NCI-H460 (cell line): ENCODE results near the gene IL18R1. TPM values are rescaled to one million over a fixed set of nuclear protein-coding genes. Genes with fewer than 3 reads are reported as not detected.
"Not testable (repeated sequence)": the region's sequence is repeated elsewhere in the genome, so short reads cannot be mapped to it uniquely, and the experiment has no call there.

Experiments
- DNase-seq: peaks from one replicate; pipeline ENCODE4 v3.0.0-alpha.2; 2016; ENCODE audit warnings: low read depth; ENCODE audit errors: extremely low read depth
- polyA plus RNA-seq: library from polyadenylated mRNA; depleted of rRNA; stranded (reverse); fragments of >200 nt; gene quantifications from 2 replicates; pipeline ENCODE4 v1.2.3, GENCODE V29; 2014; cell fraction: nucleus; rRNA removed
- total RNA-seq: library from RNA; depleted of rRNA; stranded (reverse); fragments of >200 nt; shearing (Covaris generic); gene quantifications from 2 replicates; pipeline ENCODE4 v1.2.3, GENCODE V29; 2014; rRNA removed

IL18R1 gene, protein sequence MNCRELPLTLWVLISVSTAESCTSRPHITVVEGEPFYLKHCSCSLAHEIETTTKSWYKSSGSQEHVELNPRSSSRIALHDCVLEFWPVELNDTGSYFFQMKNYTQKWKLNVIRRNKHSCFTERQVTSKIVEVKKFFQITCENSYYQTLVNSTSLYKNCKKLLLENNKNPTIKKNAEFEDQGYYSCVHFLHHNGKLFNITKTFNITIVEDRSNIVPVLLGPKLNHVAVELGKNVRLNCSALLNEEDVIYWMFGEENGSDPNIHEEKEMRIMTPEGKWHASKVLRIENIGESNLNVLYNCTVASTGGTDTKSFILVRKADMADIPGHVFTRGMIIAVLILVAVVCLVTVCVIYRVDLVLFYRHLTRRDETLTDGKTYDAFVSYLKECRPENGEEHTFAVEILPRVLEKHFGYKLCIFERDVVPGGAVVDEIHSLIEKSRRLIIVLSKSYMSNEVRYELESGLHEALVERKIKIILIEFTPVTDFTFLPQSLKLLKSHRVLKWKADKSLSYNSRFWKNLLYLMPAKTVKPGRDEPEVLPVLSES
- 35.5 and 40.3 TPM in 2 replicates for total RNA-seq
- 22.4 and 29.8 TPM in 2 replicates for polyA plus RNA-seq

DNA sequence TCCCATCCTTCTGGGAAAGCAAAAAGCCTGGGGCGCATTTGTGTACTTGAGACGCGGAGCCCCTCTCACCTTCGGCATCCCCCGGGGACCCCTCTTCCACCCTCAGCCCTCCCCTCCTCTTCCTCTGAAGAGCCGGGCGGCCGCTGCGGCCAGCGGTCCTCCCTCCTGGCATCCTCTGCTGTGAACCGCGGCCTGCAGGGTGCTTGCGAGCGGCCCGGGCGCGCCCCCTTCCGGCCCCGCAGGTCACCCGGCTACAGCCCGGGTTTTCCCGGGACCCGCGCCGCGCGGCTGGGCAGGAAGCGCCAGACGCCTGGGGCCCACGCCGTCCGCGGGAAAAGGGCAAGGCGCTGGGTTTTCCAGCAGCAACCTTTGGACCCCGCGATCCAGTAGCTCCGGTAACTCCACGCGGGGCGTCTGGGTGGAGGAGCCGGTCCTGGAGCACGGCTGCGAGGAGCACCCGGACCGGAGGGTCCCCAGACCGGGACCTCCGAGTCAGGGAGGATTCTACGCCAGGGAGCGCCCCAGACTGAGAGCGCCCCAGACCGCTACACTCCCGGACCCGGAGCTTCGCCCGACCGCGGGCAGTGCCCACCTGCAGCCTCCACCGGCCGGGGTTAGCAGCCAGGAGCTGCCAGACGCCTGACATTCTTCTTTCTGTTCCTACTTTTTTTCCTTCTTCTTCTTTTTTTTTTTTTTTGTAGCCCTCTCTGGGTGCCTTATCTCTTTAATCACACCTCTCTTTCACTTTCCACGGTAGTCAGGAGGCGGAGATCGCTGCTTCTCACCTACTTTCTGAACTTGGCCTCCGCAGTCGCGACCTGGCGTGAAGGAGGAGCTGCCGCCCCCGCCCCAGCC, at the start of gene IL18R1:
TSS of gene IL18R1 (plus strand) at position 271 of the 855 bp plus-strand sequence. CDS start 6,865 bp downstream, outside the sequence.
- peak; percentile 75 for DNase-seq

DNA sequence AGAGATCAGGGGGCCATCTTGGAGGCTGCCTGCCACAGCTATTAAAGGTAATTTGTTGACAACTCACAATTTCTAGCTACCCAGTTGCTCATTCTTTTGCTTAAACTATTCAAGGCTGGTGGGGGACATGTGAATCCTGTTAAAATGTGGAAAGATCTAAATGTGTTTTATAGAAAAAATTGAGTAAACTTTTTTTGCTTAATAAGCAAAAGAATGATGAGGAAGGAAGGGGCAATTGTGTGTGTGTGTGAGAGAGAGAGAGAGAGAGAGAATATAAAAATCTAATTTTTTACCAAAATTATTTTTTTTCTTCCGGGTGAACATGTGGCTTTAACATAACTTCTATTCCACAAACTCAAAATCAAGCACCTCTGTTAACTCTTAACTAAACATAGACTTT, 49.5 kb upstream of the IL18R1 start:
- no peak for DNase-seq

DNA sequence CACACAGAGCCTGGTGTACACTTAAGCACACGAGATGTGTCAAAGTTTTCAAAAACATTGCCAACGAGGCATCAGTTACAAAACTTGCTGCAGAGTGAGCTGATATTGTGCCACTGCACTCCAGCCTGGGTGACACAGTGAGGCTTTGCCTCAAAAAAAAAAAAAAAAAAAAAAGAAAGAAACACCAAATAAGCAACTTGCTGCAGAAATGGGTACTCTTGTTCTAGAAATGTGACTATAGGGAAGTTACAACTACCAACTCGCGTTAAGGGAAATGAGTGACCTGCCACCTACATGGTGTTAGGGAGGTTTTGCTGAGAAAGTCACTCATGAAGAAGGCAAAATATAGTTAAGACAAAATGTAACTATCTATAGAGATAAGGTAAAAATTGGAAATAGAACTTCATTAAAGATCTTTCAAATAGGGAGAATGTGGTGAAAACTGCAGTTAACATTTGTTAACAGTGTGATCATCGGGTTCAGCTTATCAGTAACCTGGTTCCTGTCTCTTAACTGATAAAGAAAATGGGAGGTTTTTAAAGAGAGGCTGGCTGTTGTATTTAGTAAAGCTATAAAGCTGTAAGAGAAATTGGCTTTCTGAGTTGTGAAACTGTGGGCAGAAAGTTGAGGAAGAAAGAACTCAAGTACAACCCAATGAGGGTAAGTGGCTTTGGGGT, 44.5 kb upstream of the IL18R1 start, which contains the start of gene IL1RL1:
TSS of gene IL1RL1 (plus strand) at position 600 of the 677 bp plus-strand sequence. CDS start 26,702 bp downstream, outside the sequence.
- no peak for DNase-seq

DNA sequence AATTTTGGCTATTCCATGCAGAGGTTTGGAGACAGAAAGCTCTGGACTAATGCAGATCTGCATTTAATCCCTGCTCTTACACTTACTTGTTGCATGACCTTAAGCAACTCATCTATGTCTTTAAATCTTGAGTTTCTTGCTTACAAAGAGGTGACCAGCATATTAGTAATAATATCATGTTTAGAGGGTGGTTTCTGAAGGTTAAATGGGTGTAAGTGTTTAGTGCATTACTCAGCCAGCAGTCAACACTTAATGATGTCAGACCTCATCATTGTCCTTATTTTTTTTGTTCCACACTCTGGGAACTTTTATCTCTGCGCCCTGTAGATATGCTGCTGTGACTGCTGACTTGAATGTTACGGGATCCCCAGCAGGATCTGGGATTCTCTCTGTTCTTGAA, 42.6 kb upstream of the IL18R1 start:
- DNase-seq, result no peak

DNA sequence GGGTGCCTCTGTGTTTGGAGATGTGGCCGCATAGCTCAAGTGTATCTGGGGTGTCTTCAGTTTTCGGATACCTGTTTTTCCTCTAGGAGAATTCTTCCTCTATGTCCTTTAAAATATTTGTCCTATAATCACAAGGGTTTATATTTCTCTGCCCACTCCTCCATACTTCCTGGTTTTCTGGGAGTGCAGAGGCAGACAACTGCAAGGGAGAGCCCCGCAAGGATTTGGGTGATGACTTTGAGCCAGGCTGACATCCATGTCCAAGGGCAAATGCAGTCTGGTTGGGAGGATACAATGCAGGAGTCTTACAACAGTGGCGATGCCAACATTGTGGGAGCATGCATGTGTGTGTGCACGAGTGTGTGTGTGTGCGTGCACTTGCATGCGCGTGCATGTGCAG, 42.1 kb upstream of the IL18R1 start:
- DNase-seq, result no peak

DNA sequence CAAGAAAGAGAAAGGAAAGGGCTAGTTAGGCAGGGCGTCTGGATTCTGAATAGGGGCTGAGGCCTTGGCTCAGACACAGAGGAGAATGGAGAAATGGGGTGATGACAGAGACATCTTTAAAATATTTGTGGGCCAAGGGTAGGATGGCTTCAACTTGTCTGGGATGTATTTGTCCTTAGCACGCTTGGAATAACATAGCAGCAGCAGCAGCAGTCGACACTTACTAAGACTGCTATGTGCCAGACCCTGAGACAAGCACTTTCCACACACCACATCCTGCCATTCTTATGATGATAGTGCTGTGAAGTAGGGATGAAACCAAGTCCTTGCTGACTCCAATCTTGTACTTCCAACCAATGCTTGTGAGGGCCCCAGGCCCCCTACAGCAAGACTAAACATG, 41.6 kb upstream of the IL18R1 start:
- no peak for DNase-seq

DNA sequence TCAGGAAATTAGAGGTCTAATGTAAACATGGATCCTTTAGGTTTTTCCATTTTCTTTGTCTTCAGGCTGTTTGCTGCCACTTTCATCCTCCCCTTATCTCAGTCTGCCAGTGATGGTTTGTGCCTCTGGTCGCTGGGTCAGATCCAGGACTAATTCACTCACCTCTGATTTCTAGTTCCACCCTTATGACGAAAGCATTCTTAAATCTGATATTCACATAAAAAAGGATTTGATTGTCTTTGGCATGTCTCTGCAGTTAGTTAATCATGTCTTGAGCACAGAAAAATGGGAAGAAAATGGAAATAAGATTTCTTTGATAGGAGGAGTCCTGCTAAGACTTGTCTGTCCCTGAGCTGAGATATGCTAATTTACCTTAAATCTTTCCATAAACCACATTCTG, 39.7 kb upstream of the IL18R1 start:
- no peak for DNase-seq

DNA sequence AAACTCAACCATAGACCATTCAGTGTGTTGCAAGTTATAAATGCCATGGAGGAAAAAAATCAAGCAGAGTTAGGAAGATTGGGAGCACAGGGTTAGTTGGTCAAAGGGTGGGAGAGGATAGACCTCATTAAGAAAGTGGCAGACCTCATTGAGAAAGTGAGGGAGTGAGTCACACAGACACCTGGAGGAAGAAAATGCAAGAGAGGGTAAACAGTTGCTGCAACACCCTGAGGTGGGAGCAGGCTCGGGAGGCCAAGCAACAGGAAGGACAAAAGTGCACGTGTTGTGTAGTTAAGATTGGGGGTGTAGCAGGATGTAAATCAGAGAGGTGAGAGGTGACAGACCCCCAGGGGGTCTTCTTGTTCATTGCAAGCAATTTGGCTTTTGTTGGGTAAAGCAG, 37.9 kb upstream of the IL18R1 start:
- no peak for DNase-seq

DNA sequence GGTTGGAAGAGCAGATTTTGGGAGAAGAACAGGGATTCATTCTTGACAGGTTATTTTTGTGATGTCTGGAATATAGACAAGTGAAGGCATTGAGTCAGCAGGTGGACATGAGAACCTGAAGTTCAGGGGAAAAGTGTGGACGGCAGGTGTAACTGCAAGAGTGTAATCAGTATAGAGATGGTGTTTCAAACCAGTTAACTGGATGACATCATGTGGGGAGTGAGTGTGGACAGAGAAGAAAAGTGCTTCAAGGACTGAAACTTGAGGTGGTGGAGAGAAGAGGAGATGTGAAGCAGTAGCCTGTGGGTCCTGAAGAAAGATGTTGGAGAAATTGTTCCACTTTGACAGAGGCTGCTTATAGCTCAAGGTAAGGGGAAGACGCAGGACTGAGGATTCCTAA, 37.2 kb upstream of the IL18R1 start:
- no peak for DNase-seq

DNA sequence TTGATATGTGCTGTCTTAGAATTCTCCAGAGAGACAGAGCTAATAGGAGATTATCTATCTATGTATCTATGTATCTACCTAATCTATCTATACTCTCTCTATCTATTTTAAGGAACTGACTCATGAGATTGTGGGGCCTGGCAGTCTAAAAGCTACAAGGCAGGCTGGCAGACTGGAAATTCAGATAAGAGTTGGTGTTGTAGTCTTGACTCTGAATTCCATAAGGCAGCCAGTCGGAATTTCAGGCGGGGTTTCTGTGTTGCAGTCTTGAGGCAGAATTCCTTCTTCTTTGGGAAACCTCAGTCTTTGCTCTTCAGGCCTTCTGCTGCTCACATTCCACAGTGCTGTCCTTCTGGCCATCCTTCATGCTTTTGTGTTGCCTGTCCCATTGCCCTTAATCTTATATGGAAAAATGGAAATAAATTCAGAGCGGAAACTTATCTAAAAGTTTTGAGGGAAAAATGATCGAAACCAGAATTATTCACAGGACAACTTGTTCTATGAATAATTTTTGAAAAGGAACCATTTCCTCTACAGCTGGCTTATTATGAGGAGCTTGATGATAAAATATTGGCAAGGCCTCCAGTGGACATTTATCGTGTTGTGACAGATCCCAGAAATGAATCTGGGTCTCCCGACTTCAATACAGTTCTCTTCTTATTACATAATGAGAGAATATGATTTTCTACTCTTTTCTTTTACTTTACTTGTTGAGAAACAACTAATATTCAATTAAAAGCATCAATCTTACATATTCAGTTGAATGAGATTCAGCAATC, 33.5 kb upstream of the IL18R1 start:
- no peak for DNase-seq

DNA sequence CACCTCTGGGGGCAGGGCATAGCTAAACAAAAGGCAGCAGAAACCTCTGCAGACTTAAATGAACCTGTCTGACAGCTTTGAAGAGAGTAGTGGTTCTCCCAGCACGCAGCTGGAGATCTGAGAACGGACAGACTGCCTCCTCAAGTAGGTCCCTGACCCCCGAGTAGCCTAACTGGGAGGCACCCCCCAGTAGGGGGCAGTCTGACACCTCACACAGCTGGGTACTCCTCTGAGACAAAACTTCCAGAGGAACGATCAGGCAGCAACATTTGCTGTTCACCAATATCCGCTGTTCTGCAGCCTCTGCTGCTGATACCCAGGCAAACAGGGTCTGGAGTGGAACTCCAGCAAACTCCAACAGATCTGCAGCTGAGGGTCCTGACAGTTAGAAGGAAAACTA, 30.7 kb upstream of the IL18R1 start:
- not testable (repeated sequence) for DNase-seq

DNA sequence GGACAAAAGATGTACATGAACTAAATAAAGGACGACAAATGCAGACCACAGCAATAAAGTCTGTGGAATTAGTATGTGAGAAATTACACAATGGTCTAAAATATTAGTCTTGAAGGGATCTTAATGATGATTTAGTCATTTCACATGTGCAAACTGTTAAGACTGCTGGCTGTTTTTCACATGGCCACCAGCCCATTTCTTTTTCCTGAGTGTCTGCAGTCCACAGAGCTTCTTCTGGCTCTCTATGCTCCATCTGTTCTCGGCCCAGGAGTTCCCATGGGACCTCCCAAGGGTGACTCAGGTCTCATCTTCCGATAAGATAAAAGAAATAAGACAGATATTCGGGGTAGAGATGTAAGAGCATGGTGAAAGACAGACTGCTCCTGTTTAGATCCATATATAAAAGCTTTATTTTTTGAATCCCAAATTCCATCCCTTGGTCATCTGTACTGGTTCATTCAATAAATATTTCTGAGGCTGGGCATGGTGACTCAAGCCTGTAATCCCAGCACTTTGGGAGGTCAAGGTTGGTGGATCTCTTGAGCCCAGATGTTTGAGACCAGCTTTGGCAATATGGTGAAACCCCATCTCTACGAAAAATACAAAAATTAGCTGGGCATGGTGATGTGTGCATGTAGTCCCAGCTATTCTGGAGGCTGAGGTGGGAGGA, 24.1 kb upstream of the IL18R1 start:
- no peak for DNase-seq

DNA sequence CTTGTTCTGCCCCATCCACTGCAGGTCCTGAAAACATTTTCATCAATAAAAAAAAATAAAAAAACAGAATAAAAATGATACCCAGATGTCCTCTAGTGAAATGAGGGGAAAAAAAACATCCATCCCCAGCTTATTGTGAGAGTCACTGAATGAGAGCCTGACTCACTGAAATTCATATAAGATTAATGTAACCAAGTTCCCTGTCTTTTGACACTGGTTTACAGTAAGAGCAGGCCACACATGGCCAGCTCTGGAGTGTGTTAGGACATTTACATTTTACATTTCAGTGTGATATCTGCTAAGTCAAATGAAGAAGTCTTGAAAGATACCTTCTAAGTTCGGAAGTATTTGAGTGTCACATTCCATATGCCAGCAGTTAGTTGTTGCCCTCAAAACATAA, 21.1 kb upstream of the IL18R1 start:
- no peak for DNase-seq

DNA sequence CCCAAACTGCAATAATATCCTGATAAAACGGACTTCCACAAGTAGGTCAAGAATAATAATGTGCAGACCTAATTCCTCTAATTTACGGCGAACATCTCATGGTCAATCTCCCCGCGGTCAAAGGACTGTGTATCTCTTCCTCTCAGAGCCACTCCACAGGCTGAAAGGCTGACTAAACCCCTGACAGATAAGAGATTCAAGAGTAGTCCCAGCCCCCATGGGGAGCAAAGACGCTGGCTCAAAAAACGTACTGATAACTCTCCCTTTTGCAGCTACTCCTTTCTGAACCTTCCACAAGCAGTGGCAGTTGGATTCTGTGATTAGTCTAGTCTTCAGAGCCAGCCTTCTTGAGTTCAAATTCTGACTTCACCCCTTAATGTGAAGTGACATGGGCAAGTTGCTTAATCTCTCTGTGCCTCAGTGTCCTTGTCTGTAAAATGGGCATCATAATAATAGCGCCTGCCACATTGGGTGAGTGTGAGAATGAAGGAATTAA, 19.7 kb upstream of the IL18R1 start:
- no peak for DNase-seq

DNA sequence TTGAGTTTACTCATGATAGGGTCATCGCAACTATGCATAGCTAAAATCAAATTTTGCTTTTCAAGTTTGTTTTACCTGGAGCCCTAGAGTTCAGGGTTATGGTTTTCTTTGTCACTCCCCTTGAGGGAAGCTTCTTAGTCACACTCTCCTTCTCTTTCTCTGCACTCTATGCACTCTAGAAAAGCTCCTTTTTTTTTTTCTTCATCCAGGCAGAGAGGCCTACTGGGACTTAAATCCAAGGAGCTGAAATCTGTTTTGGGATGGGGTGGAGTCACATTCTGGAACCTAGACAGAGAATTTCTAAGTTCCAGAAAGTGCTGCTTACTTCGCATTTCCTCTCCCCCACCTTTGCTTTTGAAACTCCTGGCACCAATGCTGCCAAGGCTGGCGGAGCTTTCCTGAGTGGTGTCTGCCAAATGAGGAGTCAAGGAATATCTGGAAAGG, 19.1 kb upstream of the IL18R1 start:
- DNase-seq, result no peak

DNA sequence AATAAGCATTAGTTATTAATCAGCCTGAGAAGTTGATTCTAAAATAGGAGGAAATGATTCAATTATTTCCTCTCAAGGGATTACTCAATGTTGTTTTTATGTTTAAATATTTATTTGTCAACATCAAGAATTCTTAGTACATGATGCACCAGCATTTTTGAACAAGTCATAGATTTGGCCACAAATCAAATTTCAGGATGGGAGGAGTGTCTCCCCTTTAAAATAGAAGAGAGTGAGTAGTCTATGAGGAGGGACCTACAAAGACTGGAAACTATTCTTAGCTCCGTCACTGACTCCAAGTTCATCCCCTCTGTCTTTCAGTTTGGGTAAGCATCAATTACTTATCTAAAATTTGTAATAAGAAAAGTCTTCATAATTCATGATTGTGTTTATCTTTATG, 18.6 kb upstream of the IL18R1 start:
- DNase-seq, result peak; percentile 65

DNA sequence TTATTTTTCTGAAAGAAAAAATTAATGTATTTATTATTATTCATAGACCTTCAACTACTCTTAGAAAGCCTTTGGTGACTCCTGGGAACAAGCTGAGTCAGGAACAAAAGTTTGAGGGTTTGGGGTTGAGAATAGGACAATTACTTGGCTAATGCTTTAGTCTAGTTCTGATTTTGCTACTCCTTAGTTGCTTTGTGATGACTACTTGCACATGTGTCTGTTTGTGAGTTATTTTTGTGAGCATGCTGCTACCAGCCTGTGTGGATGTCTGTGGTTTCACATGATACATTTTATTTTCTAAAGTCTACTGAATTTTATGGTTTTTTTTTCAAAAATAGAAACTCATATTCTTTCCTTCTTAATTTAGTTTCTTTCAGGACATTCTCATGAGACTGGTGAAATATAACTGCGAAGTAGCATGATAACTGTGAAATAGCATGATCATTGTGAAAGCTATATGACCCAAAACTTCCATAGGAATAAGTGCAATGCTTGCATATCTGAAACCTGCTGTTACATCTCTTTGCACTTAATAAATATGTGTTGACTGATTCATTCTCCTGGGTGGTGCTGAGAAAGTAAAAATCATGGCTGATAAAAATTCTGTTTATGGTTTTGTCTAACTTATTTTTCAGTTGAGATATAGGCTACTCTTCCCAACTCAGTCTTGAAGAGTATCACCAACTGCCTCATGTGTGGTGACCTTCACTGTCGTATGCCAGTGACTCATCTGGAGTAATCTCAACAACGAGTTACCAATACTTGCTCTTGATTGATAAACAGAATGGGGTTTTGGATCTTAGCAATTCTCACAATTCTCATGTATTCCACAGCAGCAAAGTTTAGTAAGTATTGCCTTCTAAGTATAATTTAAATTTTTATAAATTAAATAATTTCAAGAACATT, 17.9 kb upstream of the IL18R1 start:
- no peak for DNase-seq

DNA sequence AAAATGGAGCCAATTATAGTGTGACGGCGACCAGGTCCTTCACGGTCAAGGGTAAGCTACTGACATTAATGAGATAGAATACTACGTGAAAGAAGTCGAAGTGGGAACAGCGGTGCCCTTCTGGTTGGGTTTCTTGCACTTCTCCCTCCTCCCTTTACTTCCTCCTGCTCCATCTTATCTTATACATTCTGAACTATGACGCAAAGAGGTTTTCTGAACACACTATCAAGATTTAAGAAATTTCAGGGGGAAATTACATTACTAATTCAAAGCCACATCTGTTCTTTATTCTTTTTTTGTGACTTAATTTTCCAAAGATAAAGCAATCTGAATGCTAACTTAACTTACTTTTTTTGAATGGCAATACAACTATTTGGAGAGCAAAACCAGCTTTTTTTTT, 14.8 kb upstream of the IL18R1 start:
- no peak for DNase-seq
